ENCODE measurements around the gene SHISA7. TPM values are rescaled to one million over a fixed set of nuclear protein-coding genes. Genes with fewer than 3 reads are reported as not detected.

Gene SHISA7
- total RNA-seq, 2 experiments from 2014 or later = not detected

- Mint-ChIP-seq H3K36me3 (ENCODE audit: low read depth) (peaks cover 48% of the 10 kb centered on the region), H3K27me3 (no peaks in the 10 kb centered on the region), H3K9me3 (no peaks in the 10 kb centered on the region), H3K4me3 (peak overlapping the region; percentile 29), H3K4me1 (ENCODE audit: low read depth) (peaks cover 36% of the 10 kb centered on the region), H3K27ac (peak overlapping the region; percentile 68)
- ATAC-seq (no peak), DNase-seq (no peak)
- no peak for TF ChIP-seq CTCF (IDR thresholded peaks at IDR 0.05)
- intact Hi-C loops (cut with micrococcal nuclease) = loop anchor here (5.0 kb wide), 1 partner anchor 132 kb away; the partner anchor contains the start of gene PPP6R1
- POLR2A ChIA-PET = interaction anchor here (0.7 to 10.2 kb wide), 13 partner anchors 10 to 233 kb away, joined by 3 to 217 read pairs (median 4); partner anchors contain the start of gene UBE2S
- CTCF ChIA-PET = no interaction called here
These were observed 53.4 kb downstream of the SHISA7 start for GRCh38 chr19:55389386-55390317.

- Mint-ChIP-seq H3K27me3 (no peaks in the 10 kb centered on the region), H3K4me3 (peak overlapping the region; percentile 99), H3K36me3 (ENCODE audit: low read depth) (peaks cover 48% of the 10 kb centered on the region), H3K27ac (peak overlapping the region; percentile 99), H3K4me1 (ENCODE audit: low read depth) (peaks cover 40% of the 10 kb centered on the region), H3K9me3 (no peaks in the 10 kb centered on the region)
- ChIA-PET POLR2A (interaction anchor here (0.5 to 10.2 kb wide), 13 partner anchors 11 to 132 kb away, joined by 3 to 217 read pairs (median 5); partner anchors contain the start of genes HSPBP1, UBE2S and ZNF628), CTCF (interaction anchor here (0.7 to 1.7 kb wide), 2 partner anchors 15 to 86 kb away, joined by 3 to 5 read pairs; no protein-coding TSS in a partner anchor)
- no peak for TF ChIP-seq CTCF (IDR thresholded peaks at IDR 0.05)
- ATAC-seq (no peak), DNase-seq (no peak)
- intact Hi-C loops (cut with micrococcal nuclease) = loop anchor here (5.0 kb wide), 1 partner anchor 131 kb away; the partner anchor contains the start of gene PPP6R1
These were observed 55.2 kb downstream of the SHISA7 start for GRCh38 chr19:55387736-55388497.

- peaks cover 53% of the 10 kb centered on the region for H3K4me1 Mint-ChIP-seq (ENCODE audit: low read depth)
- intact Hi-C loops (cut with micrococcal nuclease) = loop anchor here (5.0 kb wide), 1 partner anchor 129 kb away; the partner anchor contains the start of gene PPP6R1
- CTCF ChIA-PET = interaction anchor here (1.7 kb wide), 1 partner anchor 85 kb away, joined by 5 read pairs; no protein-coding TSS in a partner anchor
- no peaks in the 10 kb centered on the region for H3K9me3 Mint-ChIP-seq
- ATAC-seq (no peak), DNase-seq (no peak)
- peak overlapping the region; percentile 99 for H3K27ac Mint-ChIP-seq
- peaks cover 57% of the 10 kb centered on the region for H3K36me3 Mint-ChIP-seq (ENCODE audit: low read depth)
- H3K4me3 Mint-ChIP-seq = peak overlapping the region; percentile 99
- TF ChIP-seq CTCF (IDR thresholded peaks at IDR 0.05) = no peak
- POLR2A ChIA-PET = interaction anchor here (0.5 to 10.2 kb wide), 11 partner anchors 8 to 133 kb away, joined by 3 to 217 read pairs (median 4); partner anchors contain the start of genes HSPBP1, UBE2S and ZNF628
- H3K27me3 Mint-ChIP-seq = no peaks in the 10 kb centered on the region
These were observed 56.6 kb downstream of the SHISA7 start for GRCh38 chr19:55386493-55386971.

- ChIA-PET CTCF (interaction anchor here (1.7 kb wide), 1 partner anchor 84 kb away, joined by 5 read pairs; no protein-coding TSS in a partner anchor), POLR2A (interaction anchor here (0.5 to 10.2 kb wide), 8 partner anchors 8 to 130 kb away, joined by 3 to 217 read pairs (median 5); partner anchors contain the start of gene UBE2S)
- H3K36me3 Mint-ChIP-seq (ENCODE audit: low read depth) = peaks cover 59% of the 10 kb centered on the region
- ATAC-seq (peak; percentile 84), DNase-seq (peak; percentile 98)
- intact Hi-C loops (cut with micrococcal nuclease) = loop anchor here (5.0 kb wide), 1 partner anchor 129 kb away; the partner anchor contains the start of gene PPP6R1
- no peak for TF ChIP-seq CTCF (IDR thresholded peaks at IDR 0.05)
- peak within 1 kb of the TSS; percentile 99 for H3K4me3 Mint-ChIP-seq
- H3K4me1 Mint-ChIP-seq (ENCODE audit: low read depth) = peaks cover 53% of the 10 kb centered on the region
- H3K9me3 Mint-ChIP-seq = no peaks in the 10 kb centered on the region
- peak within 1 kb of the TSS; percentile 99 for H3K27ac Mint-ChIP-seq
- H3K27me3 Mint-ChIP-seq = no peaks in the 10 kb centered on the region
These were observed 57.2 kb downstream of the SHISA7 start, which contains the start of gene RPL28 for GRCh38 chr19:55385724-55386492. Gene RPL28, plus strand, starts transcription at chr19:55385932. Its CDS starts 426 bp downstream, at chr19:55386358.

Measured in activated CD8-positive, alpha-beta T cell treated with anti-CD3 and anti-CD28 coated beads for 36 hours (primary cell).